ENCODE data around the gene FSIP2. TPM values are rescaled to one million over a fixed set of nuclear protein-coding genes. Genes with fewer than 3 reads are reported as not detected.

Gene FSIP2
- total and polyA plus RNA-seq, 11 donors = 0.01 to 1.5 (median 0.18) TPM

GRCh38 chr2:185793532-185794345, 55.1 kb downstream of the FSIP2 start:
- no peaks in the 10 kb centered on the region for H3K4me1 ChIP-seq
- no peaks in the 10 kb centered on the region for H3K27me3 ChIP-seq
- H3K36me3 ChIP-seq = no peaks in the 10 kb centered on the region
- DNase-seq (no peak), ATAC-seq (no peak)
- 67 to 74% (median 69%) methylated on average over 7 of the region's 7 CpGs for WGBS, 4 donors
- H3K9me3 ChIP-seq = no peaks in the 10 kb centered on the region
- intact Hi-C loops (cut with DNase I) = no loop called here
- TF ChIP-seq POLR2A (IDR thresholded peaks at IDR 0.05) = no peak
- no peak for TF ChIP-seq CTCF (IDR thresholded peaks at IDR 0.05)
- no peak overlapping the region for H3K4me3 ChIP-seq
- no peak overlapping the region for H3K27ac ChIP-seq

GRCh38 chr2:185796758-185797157, 58.2 kb downstream of the FSIP2 start:
- no peaks in the 10 kb centered on the region for H3K4me1 ChIP-seq
- H3K27me3 ChIP-seq = no peaks in the 10 kb centered on the region
- DNase-seq = no peak
- H3K9me3 ChIP-seq = no peaks in the 10 kb centered on the region
- H3K4me3 ChIP-seq = no peak overlapping the region
- intact Hi-C loops (cut with DNase I) = no loop called here
- H3K36me3 ChIP-seq = no peaks in the 10 kb centered on the region
- H3K27ac ChIP-seq = no peak overlapping the region
- TF ChIP-seq POLR2A (IDR thresholded peaks at IDR 0.05) = no peak
- TF ChIP-seq CTCF (IDR thresholded peaks at IDR 0.05) = no peak
- 83 to 88% (median 84%) methylated on average over 2 of the region's 2 CpGs for WGBS, 4 donors
- ATAC-seq = no peak

- TF ChIP-seq CTCF (IDR thresholded peaks at IDR 0.05) (no peak), POLR2A (IDR thresholded peaks at IDR 0.05) (no peak)
- H3K27me3 ChIP-seq = no peaks in the 10 kb centered on the region
- no peaks in the 10 kb centered on the region for H3K9me3 ChIP-seq
- intact Hi-C loops (cut with DNase I) = no loop called here
- no peaks in the 10 kb centered on the region for H3K4me1 ChIP-seq
- no peak overlapping the region for H3K4me3 ChIP-seq
- ATAC-seq = no peak
- no peak for DNase-seq
- no peaks in the 10 kb centered on the region for H3K36me3 ChIP-seq
- H3K27ac ChIP-seq = no peak overlapping the region
These were observed 64.3 kb downstream of the FSIP2 start for GRCh38 chr2:185802926-185803325.

GRCh38 chr2:185806783-185807182, 68.2 kb downstream of the FSIP2 start:
- Histone ChIP-seq H3K36me3 (no peaks in the 10 kb centered on the region), H3K27ac (no peak overlapping the region), H3K9me3 (peaks cover 0 to 6% (median 0%) of the 10 kb centered on the region in 12 donors), H3K4me1 (no peaks in the 10 kb centered on the region), H3K4me3 (no peak overlapping the region), H3K27me3 (no peaks in the 10 kb centered on the region)
- DNase-seq = no peak
- TF ChIP-seq CTCF (IDR thresholded peaks at IDR 0.05) (no peak), POLR2A (IDR thresholded peaks at IDR 0.05) (no peak)
- no peak for ATAC-seq
- intact Hi-C loops (cut with DNase I) = no loop called here
